Stomach (tissue), 9 donors: Measurements from ENCODE around the gene ARHGAP28. TPM values are rescaled to one million over a fixed set of nuclear protein-coding genes. Genes with fewer than 3 reads are reported as not detected.
A peak's percentile ranks its signal among the peaks of the same experiment; 100 is the strongest.

Experiments
- DNase-seq, 2 donors: peaks; one replicate each; pipeline versions ENCODE4 v3.0.0 to v3.0.0-alpha.2; 2013 to 2019
- H3K27ac ChIP-seq, 5 donors: fragments of 200-600 bp in 4 of 5; sonication (generic) in 4 of 5; one replicate each; pipeline ENCODE4 v1.5.1; 2013 to 2019; ENCODE audit warnings: mild to moderate bottlenecking in 1 of 5, moderate library complexity in 1 of 5
- H3K27me3 ChIP-seq, 3 donors: fragments of 200-600 bp; sonication (generic); one replicate each; pipeline ENCODE4 v1.5.1; 2017 to 2019; ENCODE audit warnings: mixed run types in 1 of 3
- H3K36me3 ChIP-seq, 4 donors: fragments of 200-600 bp; sonication (generic); 1 replicate in 3 of 4; 2 replicates in 1 of 4; pipeline ENCODE4 v1.5.1; 2016 to 2019
- H3K4me1 ChIP-seq, 4 donors: fragments of 200-600 bp; sonication (generic); one replicate each; pipeline ENCODE4 v1.5.1; 2016 to 2019
- H3K4me3 ChIP-seq, 4 donors: fragments of 200-600 bp; sonication (generic) in 3 of 4; one replicate each; pipeline ENCODE4 v1.5.1; 2016 to 2019; ENCODE audit warnings: mild to moderate bottlenecking in 1 of 4
- H3K9me3 ChIP-seq, 4 donors: fragments of 200-600 bp; sonication (generic); one replicate each; pipeline ENCODE4 v1.5.1; 2016 to 2019
- EP300 ChIP-seq: sonication (generic); formaldehyde crosslinking; IDR thresholded peaks from one replicate; pipeline ENCODE4 v1.6.1; 2017; ENCODE audit warnings: antibody characterized with exemption
- POLR2A ChIP-seq, 4 donors: fragments of 450-650 bp; IDR thresholded peaks; one replicate each; pipeline ENCODE4 v1.6.1; 2016; ENCODE audit warnings: antibody characterized with exemption in 4 of 4, control low read depth in 2 of 4, mild to moderate bottlenecking in 1 of 4, moderate library complexity in 1 of 4
- POLR2AphosphoS5 ChIP-seq, 3 donors: sonication (generic); formaldehyde crosslinking; IDR thresholded peaks; one replicate each; pipeline ENCODE4 v1.6.1; 2016; ENCODE audit warnings: antibody characterized with exemption in 3 of 3
- WGBS, 5 donors: extraction: QIAGEN DNeasy Blood & Tissue Kit in 3 of 5; methylation state at CpG; one replicate each; pipeline versions ENCODE4 v1.1.5 to v1.1.7; 2013 to 2018; 5-methylcytosine and 5-hydroxymethylcytosine counted together
- intact Hi-C: fragments of 100-400 bp; cut with DNase I; formaldehyde crosslinking; loops from one replicate; pipeline ENCODE4 v1.15.1; 2023; ENCODE audit warnings: low total_unique reads
- polyA plus RNA-seq, 3 donors: library from polyadenylated mRNA; stranded (reverse); fragments of 200-250 nt; gene quantifications; one replicate each; pipeline ENCODE4 v1.2.3, GENCODE V29; 2013
- total RNA-seq, 5 donors: library from RNA; depleted of rRNA; stranded (reverse); fragments of >200 nt; gene quantifications; one replicate each; pipeline versions ENCODE4 v1.1.0 to v1.2.3, GENCODE V29; 2014 to 2016
- TF ChIP-seq, protein P1 (sequence below), 7 experiments: fragments of 450-650 bp in 4 of 7; fragments of 200-600 bp in 3 of 7; sonication (generic) in 3 of 7; IDR thresholded peaks; one replicate each; pipeline ENCODE4 v1.5.1; 2016 to 2019; ENCODE audit warnings: antibody characterized with exemption in 7 of 7, control low read depth in 2 of 7, mild to moderate bottlenecking in 1 of 7
- donor health status: healthy with polysubstance abuse.
- donor health status: Bipolar disorder and iron deficiency.
- donor health status: healthy.

ARHGAP28 gene
- total and polyA plus RNA-seq, 8 donors = 0.73 to 33.8 (median 3.6) TPM

GRCh38 chr18:6878556-6879297 is 149.2 kb downstream of the ARHGAP28 start:
- Histone ChIP-seq H3K36me3 (no peaks in the 10 kb centered on the region), H3K27me3 (no peaks in the 10 kb centered on the region), H3K4me3 (no peak overlapping the region), H3K9me3 (no peaks in the 10 kb centered on the region), H3K4me1 (peaks cover 0 to 9% (median 2%) of the 10 kb centered on the region in 4 donors), H3K27ac (peak overlapping the region in 1 of 5 donors; percentile 5)
- WGBS, 5 donors = 66 to 81% (median 74%) methylated on average over 11 of the region's 11 CpGs
- TF ChIP-seq, protein P1, sequence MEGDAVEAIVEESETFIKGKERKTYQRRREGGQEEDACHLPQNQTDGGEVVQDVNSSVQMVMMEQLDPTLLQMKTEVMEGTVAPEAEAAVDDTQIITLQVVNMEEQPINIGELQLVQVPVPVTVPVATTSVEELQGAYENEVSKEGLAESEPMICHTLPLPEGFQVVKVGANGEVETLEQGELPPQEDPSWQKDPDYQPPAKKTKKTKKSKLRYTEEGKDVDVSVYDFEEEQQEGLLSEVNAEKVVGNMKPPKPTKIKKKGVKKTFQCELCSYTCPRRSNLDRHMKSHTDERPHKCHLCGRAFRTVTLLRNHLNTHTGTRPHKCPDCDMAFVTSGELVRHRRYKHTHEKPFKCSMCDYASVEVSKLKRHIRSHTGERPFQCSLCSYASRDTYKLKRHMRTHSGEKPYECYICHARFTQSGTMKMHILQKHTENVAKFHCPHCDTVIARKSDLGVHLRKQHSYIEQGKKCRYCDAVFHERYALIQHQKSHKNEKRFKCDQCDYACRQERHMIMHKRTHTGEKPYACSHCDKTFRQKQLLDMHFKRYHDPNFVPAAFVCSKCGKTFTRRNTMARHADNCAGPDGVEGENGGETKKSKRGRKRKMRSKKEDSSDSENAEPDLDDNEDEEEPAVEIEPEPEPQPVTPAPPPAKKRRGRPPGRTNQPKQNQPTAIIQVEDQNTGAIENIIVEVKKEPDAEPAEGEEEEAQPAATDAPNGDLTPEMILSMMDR (IDR thresholded peaks at IDR 0.05) = no peak
- TF ChIP-seq POLR2A (IDR thresholded peaks at IDR 0.05) = no peak
- TF ChIP-seq EP300 = no peak
- no peak for TF ChIP-seq POLR2AphosphoS5 (IDR thresholded peaks at IDR 0.05)
- peak in 1 of 2 donors; percentile 62 for DNase-seq
- intact Hi-C loops = no loop called here

- no peak for DNase-seq
- Histone ChIP-seq H3K27ac (no peak overlapping the region), H3K4me3 (no peak overlapping the region), H3K36me3 (no peaks in the 10 kb centered on the region), H3K27me3 (no peaks in the 10 kb centered on the region), H3K4me1 (peaks cover 0 to 9% (median 2%) of the 10 kb centered on the region in 4 donors), H3K9me3 (no peaks in the 10 kb centered on the region)
- TF ChIP-seq EP300 = no peak
- 79 to 87% (median 83%) methylated on average over 14 of the region's 14 CpGs for WGBS, 5 donors
- intact Hi-C loops = loop anchor here (10.0 kb wide), 1 partner anchor 995 kb away; no protein-coding TSS in a partner anchor
These were observed 150.1 kb downstream of the ARHGAP28 start for GRCh38 chr18:6879508-6880195.

- no peaks in the 10 kb centered on the region for H3K27me3 ChIP-seq
- no peaks in the 10 kb centered on the region for H3K36me3 ChIP-seq
- TF ChIP-seq POLR2AphosphoS5 (IDR thresholded peaks at IDR 0.05) (peak in 1 of 3 donors; percentile 30), POLR2A (IDR thresholded peaks at IDR 0.05) (no peak), EP300 (no peak)
- TF ChIP-seq, protein P1 (IDR thresholded peaks at IDR 0.05) = no peak
- H3K4me1 ChIP-seq = peaks cover 0 to 9% (median 4%) of the 10 kb centered on the region in 4 donors
- 37 to 48% (median 40%) methylated on average over 6 of the region's 6 CpGs for WGBS, 5 donors
- DNase-seq = peak in 1 of 2 donors; percentile 62
- no peak overlapping the region for H3K4me3 ChIP-seq
- H3K27ac ChIP-seq = peak overlapping the region in 1 of 5 donors; percentile 11
- no peaks in the 10 kb centered on the region for H3K9me3 ChIP-seq
- intact Hi-C loops = loop anchor here (10.0 kb wide), 1 partner anchor 996 kb away; no protein-coding TSS in a partner anchor
These were observed 151.7 kb downstream of the ARHGAP28 start for GRCh38 chr18:6881034-6881820.

DNA sequence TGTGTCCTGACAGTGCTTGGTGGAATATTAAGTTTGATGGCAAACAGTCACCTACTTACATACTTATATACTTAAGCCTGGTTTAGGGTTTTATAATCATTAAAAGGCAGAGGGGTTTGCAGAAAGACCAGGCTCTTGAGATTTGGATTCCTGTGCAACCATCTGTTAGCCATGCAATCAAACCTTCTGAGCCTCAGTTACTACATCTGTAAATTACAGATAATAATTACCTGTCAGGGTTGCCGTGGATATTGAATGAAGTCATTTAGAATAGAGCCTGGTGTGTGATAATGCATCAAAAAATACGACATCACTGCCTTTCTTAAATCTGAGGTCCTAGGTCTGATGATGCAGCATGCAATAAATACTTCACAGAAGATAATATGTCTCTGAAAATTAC is 152.9 kb downstream of the ARHGAP28 start:
- Histone ChIP-seq H3K36me3 (peaks cover 0 to under 1% (median 0%) of the 10 kb centered on the region in 4 donors), H3K9me3 (no peaks in the 10 kb centered on the region), H3K27ac (no peak overlapping the region), H3K4me3 (no peak overlapping the region), H3K27me3 (no peaks in the 10 kb centered on the region), H3K4me1 (peaks cover 0 to 9% (median 4%) of the 10 kb centered on the region in 4 donors)
- no peak for DNase-seq
- TF ChIP-seq POLR2A (IDR thresholded peaks at IDR 0.05) = no peak
- TF ChIP-seq EP300 = no peak
- TF ChIP-seq POLR2AphosphoS5 (IDR thresholded peaks at IDR 0.05) = no peak
- TF ChIP-seq, protein P1 (IDR thresholded peaks at IDR 0.05) = no peak
- intact Hi-C loops = loop anchor here (10.0 kb wide), 1 partner anchor 998 kb away; no protein-coding TSS in a partner anchor
- WGBS, 5 donors = 80 to 90% (median 83%) methylated on average over 2 of the region's 2 CpGs
